IPS DF 4.7 (cell line): ENCODE data around the gene MAP3K7.

Source experiments
- DNase-seq: peaks from one replicate; pipeline ENCODE4 v3.0.0-alpha.2; 2013; ENCODE audit warnings: low spot score; ENCODE audit errors: extremely low read depth

The MAP3K7 gene

DNA sequence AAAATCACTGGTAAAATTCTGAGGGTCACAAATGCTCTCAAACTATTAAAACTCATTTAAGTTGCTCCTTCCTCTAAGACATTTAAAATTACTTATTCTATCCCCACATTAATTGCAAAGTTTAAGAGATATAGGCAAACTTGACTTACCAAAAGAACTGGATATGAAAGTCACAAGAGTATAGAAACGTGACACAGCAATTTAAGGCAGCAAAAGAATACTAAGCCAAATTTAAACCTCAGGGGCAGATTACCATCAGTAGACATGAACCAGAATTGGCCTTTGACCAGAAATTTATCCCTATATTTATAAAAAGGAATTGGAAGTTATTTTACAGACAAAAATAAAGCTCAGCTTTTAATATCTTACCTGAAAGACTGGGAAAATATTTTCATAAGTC lies 56.0 kb downstream of the MAP3K7 start:
- no peak for DNase-seq

DNA sequence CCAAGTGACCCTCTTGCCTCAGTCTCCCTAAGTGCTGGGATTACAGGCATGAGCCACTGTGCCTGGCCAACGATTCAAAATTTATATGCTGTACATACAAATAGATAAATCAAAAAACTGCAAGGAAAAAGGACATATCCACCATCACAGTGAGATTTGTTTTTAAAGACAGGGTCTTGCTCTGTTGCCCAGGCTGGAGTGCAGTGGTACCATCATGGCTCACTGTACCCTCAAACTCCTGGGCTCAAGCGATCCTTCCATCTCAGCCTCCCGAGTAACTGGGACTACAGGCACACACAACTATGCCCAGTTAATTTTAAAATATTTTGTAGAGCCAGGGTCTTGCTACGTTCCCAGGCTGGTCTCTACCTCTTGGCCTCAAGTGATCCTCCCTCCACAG lies 61.5 kb downstream of the MAP3K7 start:
- DNase-seq = no peak

- DNase-seq = no peak
Measured at GRCh38 chr6:90523779-90524310, 63.0 kb downstream of the MAP3K7 start.

DNA sequence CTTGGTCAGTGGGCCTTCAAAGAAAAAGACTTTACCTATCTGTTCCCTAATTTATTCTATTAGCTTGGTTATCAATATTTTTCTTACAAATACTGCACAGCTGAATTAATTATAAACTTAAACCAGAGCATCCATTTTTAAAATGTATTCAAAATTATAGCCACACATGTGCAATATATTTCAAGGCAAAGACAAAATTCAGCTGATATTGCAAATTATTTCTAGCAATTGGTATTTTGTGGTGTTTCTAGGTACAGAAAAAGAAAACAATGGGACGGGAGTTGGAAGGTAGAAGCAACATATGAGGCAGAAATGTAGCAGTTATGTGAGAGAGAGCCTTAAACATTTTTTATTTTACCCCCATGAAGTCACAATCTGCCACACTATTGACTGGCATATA lies 64.9 kb downstream of the MAP3K7 start:
- DNase-seq = no peak

DNA sequence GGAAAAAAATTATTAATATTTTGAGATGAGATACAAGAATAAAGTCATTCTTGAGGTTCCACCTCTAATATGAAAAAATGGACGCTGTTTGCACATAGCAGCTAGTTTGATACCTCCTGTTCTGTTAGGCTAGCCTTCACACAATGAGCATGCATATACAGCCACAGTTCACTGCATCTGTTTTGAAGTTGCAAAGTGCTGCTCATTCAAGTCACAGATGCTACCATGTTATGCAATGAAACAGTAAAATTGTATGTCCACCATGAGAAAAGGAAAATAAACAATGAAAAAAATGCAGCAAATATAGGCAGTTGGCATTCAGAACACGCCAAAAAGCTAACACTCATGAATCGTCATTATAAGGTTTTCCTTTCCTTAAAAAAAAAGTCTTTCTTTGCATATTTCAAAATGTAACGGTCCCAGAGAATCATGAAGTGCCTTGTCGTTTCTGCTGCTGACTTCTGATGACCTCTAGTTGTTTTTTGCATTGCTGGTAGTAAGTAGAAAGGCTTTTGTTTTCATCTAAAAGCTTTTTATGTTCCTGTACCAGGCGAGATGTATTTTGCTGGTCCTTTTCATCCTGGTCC lies 70.7 kb downstream of the MAP3K7 start:
- DNase-seq = no peak

DNA sequence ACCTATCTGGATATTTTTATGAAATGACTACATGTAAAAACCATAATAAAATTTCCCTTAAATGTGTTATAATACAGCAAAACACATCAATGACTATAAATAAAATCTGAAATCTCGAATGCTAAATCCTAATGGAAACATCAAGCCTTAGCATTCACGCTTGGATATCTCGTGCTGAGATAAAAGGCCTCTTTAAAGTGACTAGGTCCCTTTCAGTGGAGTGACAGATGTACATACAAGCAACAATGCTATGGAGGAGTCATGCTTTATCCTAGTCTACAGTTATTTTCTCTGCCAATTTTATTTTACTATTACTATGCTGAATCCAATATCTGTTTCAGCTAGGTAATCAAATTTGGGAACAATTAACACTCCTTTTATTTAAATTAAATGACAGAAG lies 72.4 kb downstream of the MAP3K7 start:
- no peak for DNase-seq

DNA sequence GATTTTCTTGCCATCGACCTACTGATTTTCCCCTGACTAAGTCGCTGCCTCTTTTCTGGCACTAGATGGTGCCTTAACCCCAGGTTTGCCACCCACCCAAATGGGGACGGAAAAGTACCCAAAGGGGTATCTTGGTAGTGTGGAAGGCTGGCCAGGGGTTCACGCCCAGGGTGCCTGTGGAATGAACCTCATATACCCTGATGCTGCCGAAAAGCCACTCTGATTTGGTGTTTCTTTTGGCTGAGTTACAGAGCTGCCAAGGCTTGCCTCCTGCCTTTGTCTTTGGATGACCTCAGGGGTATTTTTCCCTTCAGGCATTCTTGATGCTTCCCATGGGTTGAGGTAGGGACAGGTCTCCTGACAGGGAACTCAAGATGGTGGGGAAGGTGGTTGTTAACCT lies 78.1 kb downstream of the MAP3K7 start:
- DNase-seq = no peak

- no peak for DNase-seq
Measured at GRCh38 chr6:90502866-90503407, 83.9 kb downstream of the MAP3K7 start.

GRCh38 chr6:90502381-90502780 lies 84.5 kb downstream of the MAP3K7 start:
- DNase-seq = no peak

DNA sequence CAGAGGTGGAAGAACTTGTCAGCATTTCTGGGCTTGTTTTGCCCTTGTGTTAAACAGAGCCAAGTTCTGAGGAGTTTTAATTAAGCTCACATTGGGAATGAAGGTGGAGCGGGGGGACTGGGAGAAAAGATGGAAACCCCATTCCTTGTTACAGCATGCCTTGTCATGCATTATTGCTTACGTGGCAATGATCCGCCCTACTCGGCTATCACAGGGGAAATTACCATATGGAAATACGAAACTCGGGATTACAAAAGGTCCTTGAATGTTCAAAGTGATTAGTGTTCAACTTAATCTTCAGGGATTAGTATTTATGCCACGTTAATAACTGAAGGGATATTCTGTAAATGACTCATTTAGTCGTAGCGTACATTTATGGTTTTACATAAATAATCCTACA lies 86.4 kb downstream of the MAP3K7 start:
- DNase-seq = no peak

DNA sequence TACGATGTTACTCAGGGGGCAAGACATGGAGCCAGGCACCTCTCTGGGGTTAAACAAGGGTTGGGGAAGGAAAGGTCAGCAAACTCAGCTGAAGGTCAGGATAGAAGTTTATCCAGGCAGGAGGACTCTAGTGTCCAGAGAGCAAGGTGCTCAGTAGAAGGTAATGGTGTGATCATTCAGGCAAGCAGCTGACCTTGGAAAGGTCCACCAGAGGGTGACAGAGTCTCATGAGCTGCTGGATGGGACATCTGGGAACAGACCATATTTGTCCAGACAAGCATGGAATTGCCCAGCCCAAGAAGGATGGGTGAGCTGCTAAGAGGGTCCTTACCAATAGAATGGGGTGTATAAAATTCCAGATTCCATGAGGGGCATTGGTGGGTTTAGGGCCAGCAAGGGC lies 89.5 kb downstream of the MAP3K7 start:
- DNase-seq = no peak

DNA sequence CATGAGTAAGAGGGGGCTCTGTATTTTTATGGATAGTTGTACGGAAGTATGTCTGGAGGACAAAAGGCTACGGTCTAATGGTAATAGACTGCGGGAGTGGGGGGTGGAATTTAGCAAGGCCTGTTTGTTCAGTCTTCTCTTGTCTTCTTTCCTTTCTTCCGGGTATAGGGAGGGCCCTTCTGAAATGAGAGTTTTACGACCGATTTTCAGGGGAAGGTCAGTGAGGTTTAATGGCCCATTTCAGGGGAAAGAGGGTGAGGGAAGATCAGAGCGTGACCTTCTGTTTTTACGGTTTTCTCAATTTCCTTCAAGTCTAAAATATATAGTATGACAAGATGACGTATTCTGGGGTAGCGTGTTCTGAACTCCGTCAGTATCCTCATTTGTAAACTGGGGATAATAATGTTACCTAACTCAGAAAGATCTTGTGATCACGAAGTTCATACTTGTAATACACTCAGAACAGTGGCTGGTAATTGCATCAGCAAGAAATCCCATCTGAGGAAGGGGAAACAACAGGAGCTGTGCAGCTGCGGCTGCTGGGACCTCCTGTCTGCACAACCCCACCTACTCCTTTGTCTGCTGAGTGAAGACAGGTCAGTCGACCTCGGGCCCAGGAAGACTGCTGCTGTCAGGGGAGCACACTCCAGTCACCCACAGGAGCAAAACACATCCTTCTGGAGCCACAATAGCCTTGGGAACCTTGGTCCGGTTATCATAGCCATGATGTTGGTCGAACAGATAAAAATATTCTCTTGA lies 90.4 kb downstream of the MAP3K7 start:
- no peak for DNase-seq

GRCh38 chr6:90495216-90495817 lies 91.6 kb downstream of the MAP3K7 start:
- DNase-seq = no peak

- DNase-seq = peak; percentile 71
Measured at GRCh38 chr6:90494067-90494780, 92.6 kb downstream of the MAP3K7 start.

GRCh38 chr6:90493332-90493731 lies 93.5 kb downstream of the MAP3K7 start:
- no peak for DNase-seq

DNA sequence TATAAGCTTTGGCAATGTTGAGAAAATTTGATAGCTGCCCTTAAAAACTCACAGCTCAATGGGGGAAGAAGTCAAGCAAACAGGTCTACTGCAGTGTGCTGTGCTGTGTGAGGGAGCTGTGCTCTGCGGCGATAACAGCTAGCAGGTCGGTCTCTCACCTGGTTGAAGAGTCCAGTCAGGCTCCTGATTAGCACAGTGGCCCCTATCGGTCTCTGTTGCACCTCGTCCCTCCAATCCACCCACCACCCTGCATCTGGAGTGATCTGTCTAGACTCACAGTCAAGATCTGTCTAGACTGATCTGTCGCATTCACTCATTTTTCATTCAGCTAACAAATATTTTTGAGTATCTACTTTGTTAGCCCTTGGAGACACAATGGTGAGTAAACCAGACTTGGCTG lies 94.1 kb downstream of the MAP3K7 start:
- DNase-seq = no peak

GRCh38 chr6:90492369-90492768 lies 94.5 kb downstream of the MAP3K7 start:
- no peak for DNase-seq

DNA sequence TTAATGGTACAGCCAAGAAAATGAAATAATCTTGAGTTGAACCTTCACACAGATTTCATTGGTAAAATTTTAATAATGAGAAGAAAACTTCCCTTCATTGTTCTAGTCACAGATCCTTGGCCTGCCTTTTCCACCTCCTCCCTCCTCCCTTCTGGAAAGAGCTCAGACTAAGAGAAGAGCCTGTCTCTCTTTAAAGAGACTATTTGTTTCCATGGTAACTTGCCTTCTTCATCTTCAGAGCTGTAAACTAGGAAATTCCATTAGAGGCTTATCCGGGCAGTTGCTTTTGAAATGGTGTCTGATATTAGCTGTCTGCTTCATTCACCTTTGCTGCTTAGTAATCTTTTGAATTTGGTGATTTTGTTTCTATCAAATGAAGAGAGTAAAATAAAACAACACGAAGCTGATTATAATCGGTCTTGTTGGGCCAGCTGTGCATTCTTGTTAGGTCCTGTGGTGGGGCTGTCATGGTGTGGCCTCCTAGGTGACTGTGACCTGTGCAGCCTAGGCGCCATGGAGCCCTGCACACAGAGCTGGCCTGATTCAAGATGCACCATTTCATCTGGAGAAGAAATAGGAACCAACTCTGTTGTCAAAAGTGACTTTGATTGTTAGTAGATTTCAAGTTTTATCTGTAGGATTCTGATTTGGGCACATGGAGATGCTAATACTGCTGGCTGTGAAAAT lies 96.7 kb downstream of the MAP3K7 start:
- DNase-seq = no peak

DNA sequence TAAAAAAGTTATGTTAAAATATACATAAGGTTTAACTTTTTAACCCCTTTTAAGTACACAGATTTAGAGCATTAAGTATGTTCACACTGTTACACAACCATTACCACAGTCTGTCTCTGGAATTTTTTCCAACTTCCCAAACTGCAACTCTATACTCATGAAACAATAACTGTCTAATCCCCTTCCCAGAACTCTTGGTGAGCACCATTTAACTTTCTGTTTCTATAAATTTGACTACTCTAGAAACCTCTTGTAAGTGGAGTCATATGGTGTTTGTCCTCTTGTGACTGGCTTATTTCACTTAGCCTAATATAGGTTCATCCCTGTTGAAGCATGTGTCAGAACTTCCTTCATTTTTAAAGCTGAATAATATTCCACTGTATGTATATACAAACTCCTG lies 98.1 kb downstream of the MAP3K7 start:
- DNase-seq = no peak

DNA sequence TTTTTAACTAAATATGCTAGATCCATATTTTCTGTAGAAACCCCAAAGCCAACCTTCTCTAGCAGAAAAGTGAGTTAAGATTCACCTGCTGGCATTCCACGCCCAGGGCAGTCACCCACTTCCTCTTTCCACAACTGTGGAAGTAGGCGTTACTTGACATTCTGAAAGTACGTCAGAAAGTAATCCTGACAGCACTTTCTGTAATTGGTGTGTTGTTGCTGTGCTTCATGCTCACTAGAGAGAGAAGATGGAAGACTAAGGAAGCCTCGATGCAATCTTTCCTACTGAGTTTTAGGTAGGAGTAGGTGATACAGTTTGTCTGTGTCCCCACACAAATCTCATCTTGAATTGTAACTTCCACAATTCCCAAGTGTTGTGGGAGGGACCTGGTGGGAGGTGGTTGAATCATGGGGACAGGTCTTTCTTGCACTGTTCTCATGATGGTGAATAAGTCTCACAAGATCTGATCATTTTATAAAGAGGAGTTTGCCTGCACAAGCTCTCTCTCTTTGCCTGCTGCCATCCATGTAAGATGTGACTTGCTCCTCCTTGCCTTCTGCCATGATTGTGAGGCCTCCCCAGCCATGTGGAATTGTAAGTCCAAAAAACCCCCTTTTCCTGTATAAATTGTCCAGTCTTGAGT lies 101.1 kb downstream of the MAP3K7 start:
- no peak for DNase-seq

GRCh38 chr6:90484903-90485302 lies 102.0 kb downstream of the MAP3K7 start:
- DNase-seq = no peak
